GM21529 (cell line): ENCODE data around the gene TRAPPC8.
A peak's percentile ranks its signal among the peaks of the same experiment; 100 is the strongest.
"Not testable (repeated sequence)": the region's sequence is repeated elsewhere in the genome, so short reads cannot be mapped to it uniquely, and the experiment has no call there.

Experiments
- ATAC-seq: cut with Tn5 transposase; IDR thresholded peaks from one replicate; pipeline ENCODE4 v1.9.1; 2021; ENCODE audit not compliant: unreplicated experiment

TRAPPC8 gene, protein sequence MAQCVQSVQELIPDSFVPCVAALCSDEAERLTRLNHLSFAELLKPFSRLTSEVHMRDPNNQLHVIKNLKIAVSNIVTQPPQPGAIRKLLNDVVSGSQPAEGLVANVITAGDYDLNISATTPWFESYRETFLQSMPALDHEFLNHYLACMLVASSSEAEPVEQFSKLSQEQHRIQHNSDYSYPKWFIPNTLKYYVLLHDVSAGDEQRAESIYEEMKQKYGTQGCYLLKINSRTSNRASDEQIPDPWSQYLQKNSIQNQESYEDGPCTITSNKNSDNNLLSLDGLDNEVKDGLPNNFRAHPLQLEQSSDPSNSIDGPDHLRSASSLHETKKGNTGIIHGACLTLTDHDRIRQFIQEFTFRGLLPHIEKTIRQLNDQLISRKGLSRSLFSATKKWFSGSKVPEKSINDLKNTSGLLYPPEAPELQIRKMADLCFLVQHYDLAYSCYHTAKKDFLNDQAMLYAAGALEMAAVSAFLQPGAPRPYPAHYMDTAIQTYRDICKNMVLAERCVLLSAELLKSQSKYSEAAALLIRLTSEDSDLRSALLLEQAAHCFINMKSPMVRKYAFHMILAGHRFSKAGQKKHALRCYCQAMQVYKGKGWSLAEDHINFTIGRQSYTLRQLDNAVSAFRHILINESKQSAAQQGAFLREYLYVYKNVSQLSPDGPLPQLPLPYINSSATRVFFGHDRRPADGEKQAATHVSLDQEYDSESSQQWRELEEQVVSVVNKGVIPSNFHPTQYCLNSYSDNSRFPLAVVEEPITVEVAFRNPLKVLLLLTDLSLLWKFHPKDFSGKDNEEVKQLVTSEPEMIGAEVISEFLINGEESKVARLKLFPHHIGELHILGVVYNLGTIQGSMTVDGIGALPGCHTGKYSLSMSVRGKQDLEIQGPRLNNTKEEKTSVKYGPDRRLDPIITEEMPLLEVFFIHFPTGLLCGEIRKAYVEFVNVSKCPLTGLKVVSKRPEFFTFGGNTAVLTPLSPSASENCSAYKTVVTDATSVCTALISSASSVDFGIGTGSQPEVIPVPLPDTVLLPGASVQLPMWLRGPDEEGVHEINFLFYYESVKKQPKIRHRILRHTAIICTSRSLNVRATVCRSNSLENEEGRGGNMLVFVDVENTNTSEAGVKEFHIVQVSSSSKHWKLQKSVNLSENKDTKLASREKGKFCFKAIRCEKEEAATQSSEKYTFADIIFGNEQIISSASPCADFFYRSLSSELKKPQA (N-terminal part only)

DNA sequence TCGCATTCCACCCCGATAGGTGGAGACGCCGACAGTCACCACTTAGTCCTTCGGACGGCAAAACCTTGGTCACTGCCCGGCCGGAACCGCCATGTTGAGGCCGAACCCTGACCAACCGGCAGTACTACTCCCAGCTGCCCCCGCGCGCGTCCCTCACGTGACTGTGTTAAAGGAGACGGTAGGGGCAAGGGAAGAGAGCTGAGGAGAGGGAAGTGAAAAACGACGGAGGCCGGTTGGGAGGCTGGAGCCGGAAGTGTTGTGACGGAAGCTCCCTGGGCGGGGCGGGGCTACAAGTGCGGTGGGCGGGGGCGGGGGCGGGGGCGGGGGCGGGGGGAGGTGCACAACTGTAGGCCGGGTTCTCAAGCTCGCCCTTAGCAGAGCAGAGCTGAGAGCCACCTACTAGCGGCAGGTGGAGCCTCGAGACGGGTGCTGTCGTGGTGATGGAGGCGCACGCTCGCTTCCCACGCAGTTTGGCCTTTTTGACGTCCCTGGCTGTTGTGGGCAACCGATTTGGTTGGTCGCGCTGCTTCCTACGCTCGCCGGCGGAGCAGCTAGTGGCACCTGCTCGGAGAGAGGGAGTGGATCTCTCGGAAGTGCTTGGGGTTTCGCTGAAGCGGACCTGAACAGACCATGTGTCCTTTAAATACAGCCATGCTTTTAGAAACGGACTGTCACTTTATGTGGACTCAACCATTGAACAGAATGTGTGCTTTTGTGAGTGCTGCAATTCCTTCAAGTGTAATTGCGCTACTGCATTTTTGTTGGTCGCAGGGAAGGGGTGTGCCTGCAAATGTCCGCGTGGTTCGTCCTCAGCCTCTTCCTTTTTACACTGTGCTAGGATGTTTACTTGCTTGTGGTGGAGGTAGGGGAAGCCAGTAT, at the start of gene TRAPPC8:
Gene TRAPPC8 (minus strand): TSS at position 130 of the 879 bp plus-strand sequence. CDS start 364 bp downstream, outside the sequence.
- peak; percentile 80 for ATAC-seq

DNA sequence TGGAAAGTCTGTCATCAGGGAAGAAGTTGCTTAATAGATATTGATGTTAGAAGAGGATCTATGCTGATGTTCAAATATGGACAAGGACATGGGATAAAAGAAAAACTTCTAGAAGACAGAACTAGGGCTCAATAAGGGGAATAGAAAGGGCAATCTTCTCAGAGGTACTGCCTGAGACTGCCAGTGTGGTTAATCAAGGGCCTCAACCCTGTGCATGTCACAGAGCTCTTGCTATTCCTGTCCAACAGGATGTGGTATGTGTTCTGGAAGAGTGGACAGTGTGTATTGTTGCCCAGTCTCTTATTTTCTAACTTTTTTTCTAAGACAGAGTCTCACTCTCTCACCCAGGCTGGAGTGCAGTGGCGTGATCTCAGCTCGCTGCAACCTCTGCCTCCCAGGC, 47.9 kb upstream of the TRAPPC8 start:
- ATAC-seq: peak; percentile 99

DNA sequence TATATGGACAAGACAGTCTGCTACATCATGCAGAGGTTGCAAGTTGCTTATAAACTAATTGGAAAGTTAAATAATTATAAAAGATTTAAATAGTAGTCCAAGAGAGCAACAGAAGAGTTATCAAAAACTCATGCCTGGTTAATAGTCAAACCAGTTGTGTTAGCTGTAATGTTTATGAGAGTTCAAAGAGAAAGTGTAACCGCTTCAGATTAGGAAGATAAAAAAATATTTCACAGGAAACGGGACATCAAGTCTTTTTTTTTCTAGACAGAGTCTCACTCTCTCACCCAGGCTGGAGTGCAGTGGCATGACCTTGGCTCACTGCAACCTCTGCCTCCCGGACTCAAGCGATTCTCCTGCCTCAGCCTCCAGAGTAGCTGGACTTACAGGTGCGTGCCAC, 41.0 kb upstream of the TRAPPC8 start:
- no peak for ATAC-seq

DNA sequence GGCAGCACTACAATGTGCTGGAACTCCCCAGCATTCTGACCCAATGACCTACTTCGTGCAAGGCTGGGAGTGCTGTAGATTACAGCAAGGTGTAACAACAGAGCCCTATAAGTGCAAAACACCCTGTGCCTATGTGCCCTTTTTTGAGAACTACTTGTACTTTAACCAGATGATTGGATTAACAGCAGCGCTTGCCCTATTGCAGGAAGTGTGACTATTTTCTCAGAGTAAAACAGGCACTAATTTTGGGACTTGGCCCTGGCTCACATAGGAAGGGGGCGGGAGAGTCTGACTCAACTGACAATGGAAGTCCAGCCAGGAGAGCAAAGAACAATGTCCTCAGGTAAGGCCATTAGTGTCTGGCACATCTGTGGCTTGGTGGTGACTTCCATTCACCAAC, 40.1 kb upstream of the TRAPPC8 start:
- ATAC-seq: no peak

DNA sequence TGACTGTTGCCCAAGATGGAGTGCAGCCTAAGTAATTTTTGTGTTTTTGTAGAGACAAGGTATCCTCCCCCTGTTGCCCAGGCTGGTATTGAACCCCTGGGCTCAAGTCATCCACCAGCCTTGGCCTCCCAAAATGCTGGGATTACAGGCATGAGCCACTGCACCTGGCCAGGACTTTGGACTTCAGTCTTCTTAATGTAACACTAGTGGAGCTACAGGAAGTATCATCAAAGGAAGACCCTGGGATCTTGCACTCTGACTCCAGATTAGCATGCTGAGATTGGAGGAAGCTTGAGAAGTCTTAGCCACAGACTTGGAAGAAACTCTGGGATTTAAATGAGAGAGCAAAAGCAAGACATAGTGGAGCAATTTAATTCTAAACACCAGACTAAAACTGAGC, 37.9 kb upstream of the TRAPPC8 start:
- ATAC-seq: no peak

DNA sequence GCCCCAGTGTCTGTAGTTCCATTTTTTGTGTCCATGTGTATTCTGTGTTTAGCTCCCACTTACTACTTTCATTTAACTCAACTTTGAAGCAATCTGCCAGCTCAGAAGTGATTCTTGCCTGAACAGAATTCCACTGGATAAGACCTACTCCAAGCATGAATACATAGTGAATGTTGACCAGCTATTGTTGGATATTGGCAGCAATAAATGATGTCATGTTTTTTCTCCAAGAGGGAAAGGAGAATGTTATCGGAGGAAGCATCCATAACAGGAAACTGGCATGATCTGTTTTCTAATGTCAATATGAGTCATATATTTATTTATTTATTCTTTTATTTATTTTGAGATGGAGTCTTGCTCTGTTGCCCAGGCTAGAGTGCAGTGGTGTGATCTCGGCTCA, 36.8 kb upstream of the TRAPPC8 start:
- ATAC-seq: no peak

DNA sequence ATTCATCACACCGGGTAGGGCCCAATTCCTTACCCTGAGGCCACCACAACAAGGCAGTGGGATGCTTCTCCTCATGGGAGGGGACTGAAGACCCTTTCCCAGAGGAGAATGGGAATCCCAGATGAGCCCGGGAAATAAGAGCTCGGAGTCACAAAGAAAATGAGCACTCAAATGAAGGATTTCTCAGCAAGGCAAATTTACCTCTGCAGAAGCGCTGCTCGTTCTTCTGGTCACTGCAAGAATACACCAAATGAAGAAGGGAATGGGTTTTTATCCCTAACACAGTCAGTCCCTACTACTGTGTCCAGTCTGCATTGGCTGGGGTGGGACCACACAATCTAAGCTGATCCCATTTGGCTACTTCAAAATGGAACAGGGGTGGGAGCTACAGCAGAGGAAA, 35.7 kb upstream of the TRAPPC8 start:
- ATAC-seq: no peak

DNA sequence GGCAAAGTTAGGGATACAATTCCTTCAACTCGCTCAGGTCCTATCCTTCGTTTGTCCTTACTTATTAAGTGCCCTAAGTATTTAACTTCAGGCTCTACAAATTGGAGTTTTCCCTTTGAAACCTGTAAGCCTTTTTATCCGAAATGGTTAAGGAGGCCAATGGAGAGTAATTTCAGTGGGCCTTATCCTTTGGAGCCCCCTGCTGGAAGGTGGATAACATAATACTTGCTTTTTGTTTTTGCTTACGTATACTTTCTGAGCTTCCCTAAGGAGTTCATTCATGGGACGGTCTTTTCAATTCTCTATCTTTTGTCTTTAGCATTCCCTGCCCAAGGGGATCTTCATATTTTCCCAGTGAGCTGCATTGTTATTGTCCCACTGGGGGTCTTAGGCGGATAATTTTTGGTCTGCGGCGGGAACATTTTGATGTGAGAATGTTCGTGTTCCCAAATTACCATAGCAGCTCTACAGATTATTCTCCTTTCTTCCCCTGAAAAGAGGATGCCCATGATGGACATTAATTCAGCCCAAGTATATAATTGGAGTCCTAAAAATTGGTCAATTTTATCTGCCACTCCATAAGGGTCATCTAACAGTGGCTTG, 34.4 kb upstream of the TRAPPC8 start:
- ATAC-seq: no peak

DNA sequence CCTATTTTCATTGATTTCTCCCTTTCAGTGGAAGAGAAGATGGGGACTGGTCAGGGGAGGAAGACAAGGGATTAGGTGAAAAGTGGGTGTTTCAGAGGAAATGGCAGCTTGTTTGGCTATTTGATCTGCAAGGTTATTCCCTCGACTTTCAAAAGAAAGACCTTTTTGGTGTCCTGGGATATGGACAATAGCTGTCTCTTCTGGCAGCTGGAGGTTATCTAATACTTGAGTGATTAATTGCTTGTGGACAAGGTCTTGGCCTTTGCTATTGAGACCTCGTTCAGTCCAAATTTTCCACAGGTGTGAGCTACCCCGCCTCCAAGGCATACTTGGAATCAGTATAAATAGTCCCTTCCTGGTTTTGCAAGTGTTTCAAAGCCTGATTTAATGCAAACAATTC, 33.3 kb upstream of the TRAPPC8 start:
- no peak for ATAC-seq

DNA sequence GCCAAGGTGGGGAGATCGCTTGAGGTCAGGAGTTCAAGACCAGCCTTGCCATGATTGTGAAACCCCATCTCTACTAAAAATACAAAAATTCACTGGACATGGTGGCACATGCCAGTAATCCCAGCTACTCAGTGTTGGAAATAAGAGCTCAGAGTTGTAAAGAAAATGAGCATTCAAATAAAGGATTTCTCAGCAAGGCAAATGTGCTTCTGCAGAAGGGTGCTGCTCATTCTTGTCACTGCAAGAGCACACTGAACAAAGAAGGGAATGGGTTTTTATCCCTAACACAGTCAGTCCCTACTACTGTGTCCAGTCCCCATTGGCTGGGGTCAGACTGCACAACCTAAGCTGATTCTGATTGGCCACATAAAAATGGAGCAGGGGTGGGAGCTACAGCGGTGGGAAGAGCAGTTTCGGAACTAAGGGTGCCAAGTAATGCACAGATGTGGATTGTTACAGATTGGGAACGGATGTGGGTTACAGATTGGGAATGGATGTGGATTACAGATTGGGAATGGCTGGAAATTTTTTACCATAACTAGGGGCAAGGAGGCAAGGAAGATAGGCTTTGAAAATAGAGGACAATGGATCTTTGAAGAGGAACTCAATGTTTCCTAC, 31.1 kb upstream of the TRAPPC8 start:
- no peak for ATAC-seq

DNA sequence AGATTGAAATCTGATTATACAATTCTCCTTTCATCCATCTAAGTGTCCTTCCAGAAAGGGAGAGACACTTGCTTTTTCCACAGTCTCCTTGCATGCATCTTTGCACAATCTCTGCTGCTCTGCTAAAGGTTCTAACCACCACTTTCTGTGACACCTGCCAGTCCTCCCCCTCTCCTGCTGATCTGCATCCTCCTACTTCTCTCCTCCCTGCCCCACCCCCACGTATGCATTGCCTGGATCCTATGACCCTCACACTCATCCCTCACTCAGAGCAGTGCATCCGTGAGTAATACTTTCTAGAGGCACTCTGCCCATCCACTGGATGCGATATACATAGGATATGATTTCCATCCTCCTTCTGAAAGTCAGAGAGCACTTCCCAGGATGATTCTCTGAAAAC, 27.7 kb upstream of the TRAPPC8 start:
- ATAC-seq: no peak

DNA sequence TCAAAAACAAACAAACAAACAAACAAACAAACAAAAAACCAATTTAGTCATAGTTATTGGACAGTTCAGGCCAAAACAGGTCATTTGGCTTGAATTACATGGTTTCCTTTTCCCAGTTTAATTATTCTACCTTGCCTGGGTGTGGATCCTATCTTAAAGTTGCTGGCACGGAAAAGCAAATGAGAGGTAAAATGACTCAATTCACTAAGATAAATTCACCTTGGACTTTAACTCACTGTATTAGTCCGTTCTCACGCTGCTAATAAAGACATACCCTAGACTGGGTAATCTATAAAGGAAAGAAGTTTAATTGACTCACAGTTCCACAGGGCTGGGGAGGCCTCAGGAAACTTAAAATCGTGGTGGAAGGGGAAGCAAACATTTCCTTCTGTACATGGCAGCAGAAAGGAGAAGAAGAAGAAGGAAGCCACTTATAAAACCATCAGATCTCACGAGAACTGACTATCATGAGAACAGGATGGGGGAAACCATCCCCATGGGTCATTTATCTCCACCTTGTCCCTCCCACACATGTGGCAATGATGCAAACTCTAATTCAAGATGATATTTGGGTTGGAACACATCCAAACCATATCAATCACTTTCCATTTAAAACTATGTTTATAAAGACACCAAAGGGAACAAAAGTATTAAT, 22.5 kb upstream of the TRAPPC8 start:
- ATAC-seq: no peak

DNA sequence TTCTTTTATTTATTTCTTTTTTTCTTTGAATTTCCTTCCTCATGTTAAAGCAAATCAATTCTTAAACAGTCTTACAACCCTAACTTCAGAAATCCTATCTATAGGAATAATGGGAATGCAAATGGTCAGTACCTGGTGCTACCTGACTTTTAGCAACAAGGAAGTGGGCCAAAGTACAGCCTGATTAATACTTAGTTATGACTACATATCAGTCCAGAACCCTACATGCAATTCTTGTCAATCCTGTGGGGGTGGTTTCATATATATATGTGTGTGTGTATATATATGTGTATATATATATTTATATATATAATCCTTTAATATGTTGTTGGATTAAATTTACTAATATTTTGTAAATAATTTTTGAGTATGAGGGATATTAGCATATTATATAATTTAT, 14.8 kb upstream of the TRAPPC8 start:
- no peak for ATAC-seq

DNA sequence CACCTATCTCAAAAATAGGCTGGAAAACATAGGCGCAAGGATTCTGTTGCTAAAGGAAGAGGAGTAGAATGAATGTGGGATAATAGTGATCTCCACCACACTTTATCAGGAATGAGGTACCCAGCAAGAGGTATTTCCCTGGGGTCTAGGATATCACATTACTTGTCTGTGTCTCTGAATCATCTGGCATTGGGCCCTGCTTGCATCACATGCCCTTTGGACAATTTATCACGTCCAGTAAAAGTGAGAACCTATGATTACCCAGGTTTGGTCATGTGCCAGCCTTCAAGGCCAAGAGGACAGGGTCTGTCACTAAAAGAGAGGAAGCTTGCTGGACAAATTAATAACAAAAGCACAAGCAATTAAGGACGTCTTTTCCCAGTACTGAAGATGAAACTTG, 11.4 kb upstream of the TRAPPC8 start:
- no peak for ATAC-seq

DNA sequence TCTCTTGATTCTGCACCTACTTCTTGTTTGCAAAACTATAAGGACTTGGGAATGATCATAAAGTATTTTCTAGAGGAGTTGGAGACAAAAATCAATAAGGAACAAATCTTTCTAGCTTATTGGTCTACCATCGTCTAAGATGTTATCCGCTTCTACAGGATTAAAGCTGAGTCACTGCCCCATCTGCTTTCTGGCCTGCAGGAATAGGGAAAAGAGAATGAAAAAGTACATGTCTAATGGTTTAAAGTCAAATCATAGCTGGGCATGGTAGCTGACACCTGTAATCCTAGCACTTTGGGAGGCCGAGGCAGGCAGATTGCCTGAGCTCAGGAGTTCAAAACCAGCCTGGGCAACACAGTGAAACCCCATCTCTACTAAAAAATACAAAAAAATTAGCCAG, 10.8 kb upstream of the TRAPPC8 start:
- not testable (repeated sequence) for ATAC-seq

DNA sequence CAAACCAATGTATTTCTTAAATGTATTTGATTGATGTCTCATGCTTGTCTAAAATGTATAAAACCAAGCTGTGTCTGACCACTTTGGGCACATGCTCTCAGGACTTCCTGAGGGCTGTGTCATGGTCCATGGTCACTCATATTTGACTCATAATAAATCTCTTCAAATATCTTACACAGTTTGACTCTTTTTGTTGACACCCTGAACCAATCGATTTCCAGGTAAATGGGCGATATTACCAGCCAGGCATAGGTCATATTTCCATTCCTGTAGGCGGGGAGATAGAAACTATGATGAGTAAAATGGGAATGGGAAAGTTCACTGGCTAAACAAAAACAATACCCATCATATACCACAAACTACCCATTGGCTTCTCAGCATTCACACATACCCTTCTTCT, 9.3 kb upstream of the TRAPPC8 start:
- no peak for ATAC-seq

DNA sequence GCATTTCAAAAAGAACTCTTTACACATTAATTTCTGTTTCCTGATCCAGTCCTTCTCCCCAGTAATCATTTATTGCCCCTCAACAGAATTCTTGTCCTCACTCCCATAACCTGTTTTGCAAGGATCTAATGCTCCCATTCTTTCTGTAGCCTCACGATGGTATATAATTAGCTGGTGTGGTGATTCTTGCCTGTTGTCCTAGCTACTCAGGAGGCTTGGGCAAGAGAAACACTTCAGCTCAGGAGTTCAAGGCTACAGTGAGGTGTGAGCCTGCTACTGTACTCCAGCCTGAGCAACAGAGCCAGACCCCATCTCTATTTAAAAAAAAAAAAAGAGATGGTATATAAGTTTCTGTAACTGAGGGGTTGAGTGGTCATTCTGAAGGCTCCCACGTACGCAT, 7.7 kb upstream of the TRAPPC8 start:
- no peak for ATAC-seq

DNA sequence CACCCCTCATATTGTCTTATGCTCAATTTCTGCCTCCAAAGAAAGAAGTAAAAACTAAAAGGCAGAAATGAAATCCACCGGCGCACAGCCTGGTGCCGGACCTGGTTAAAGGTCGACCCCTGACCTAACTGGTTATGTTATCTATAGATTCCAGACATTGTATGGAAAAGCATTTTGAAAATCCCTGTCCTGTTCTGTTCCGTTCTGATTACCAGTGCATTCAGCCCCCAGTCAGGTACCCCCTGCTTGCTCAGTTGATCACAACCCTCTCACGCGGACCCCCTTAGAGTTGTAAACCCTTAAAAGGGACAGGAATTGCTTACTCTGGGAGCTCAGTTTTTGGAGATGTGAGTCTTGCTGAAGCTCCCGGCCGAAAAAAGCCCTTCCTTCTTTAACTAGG, 5.4 kb upstream of the TRAPPC8 start:
- ATAC-seq: not testable (repeated sequence)
